HepG2 (cell line): ENCODE results near the gene POP5. TPM values are rescaled to one million over a fixed set of nuclear protein-coding genes. Genes with fewer than 3 reads are reported as not detected.
A peak's percentile ranks its signal among the peaks of the same experiment; 100 is the strongest.

Source experiments
- ARNT ChIP-seq: fragments of 450-650 bp; IDR thresholded peaks from 2 replicates; pipeline ENCODE4 v1.6.1; 2017
- CREM ChIP-seq, 2 experiments: sonication (generic) in 1 of 2; formaldehyde crosslinking in 1 of 2; IDR thresholded peaks; 2 replicates each; pipeline versions ENCODE4 v1.4.0 to v1.6.1; 2016 to 2020; ENCODE audit warnings: antibody characterized with exemption in 1 of 2, mild to moderate bottlenecking in 1 of 2, missing genetic modification reagents in 1 of 2
- ELF3 ChIP-seq: IDR thresholded peaks from 2 replicates; pipeline ENCODE4 v1.6.1; 2016; ENCODE audit warnings: missing genetic modification reagents, missing compliant biosample characterization
- FOSL2 ChIP-seq: sonication (generic); formaldehyde crosslinking; IDR thresholded peaks from 2 replicates; pipeline ENCODE4 v1.4.0; 2020; ENCODE audit warnings: missing genetic modification reagents
- GABPA ChIP-seq, 2 experiments: IDR thresholded peaks; 2 replicates each; pipeline ENCODE4 v1.6.1; 2011 to 2016; ENCODE audit warnings: low read depth in 2 of 2, low read length in 1 of 2, missing biosample characterization in 1 of 2, missing genetic modification characterization in 1 of 2
- GATA4 ChIP-seq: sonication (generic); IDR thresholded peaks from 2 replicates; pipeline ENCODE4 v1.6.1; 2016; ENCODE audit warnings: antibody characterized with exemption, low read depth, borderline replicate concordance
- GLI4 ChIP-seq: sonication (generic); formaldehyde crosslinking; IDR thresholded peaks from 2 replicates; pipeline ENCODE4 v1.5.1; 2020; ENCODE audit warnings: missing genetic modification reagents, mild to moderate bottlenecking, moderate library complexity, borderline replicate concordance
- GPN1 ChIP-seq: sonication (generic); formaldehyde crosslinking; IDR thresholded peaks from 2 replicates; pipeline ENCODE4 v1.5.1; 2020; ENCODE audit warnings: missing genetic modification reagents, borderline replicate concordance
- IRX3 ChIP-seq: sonication (generic); formaldehyde crosslinking; IDR thresholded peaks from 2 replicates; pipeline ENCODE4 v1.8.1; 2023; ENCODE audit warnings: mild to moderate bottlenecking, low read depth, missing genetic modification reagents, borderline replicate concordance
- KDM5A ChIP-seq: fragments of 200-600 bp; sonication (generic); IDR thresholded peaks from 2 replicates; pipeline ENCODE4 v1.7.0; 2018; ENCODE audit warnings: antibody characterized with exemption, mild to moderate bottlenecking, low read length, borderline replicate concordance
- PCBP2 ChIP-seq: fragments of 200-400 bp; formaldehyde crosslinking; optimal IDR thresholded peaks from 2 replicates; pipeline ENCODE3; 2018; ENCODE audit warnings: low read length, low read depth; ENCODE audit not compliant: poor library complexity, severe bottlenecking
- SMYD3 ChIP-seq: sonication (generic); formaldehyde crosslinking; IDR thresholded peaks from 2 replicates; pipeline ENCODE4 v1.8.1; 2023; ENCODE audit warnings: mild to moderate bottlenecking, missing genetic modification reagents
- TRIM24 ChIP-seq: sonication (generic); formaldehyde crosslinking; IDR thresholded peaks from 2 replicates; pipeline ENCODE4 v1.8.0; 2022; ENCODE audit warnings: mild to moderate bottlenecking, missing genetic modification reagents
- ZNF207 ChIP-seq: fragments of 450-650 bp; IDR thresholded peaks from 2 replicates; pipeline ENCODE4 v1.6.1; 2016; ENCODE audit warnings: antibody characterized with exemption, borderline replicate concordance
- ZNF282 ChIP-seq: fragments of 450-650 bp; IDR thresholded peaks from 2 replicates; pipeline ENCODE4 v1.6.1; 2018; ENCODE audit not compliant: partially characterized antibody
- ZNF441 ChIP-seq: sonication (generic); formaldehyde crosslinking; IDR thresholded peaks from 2 replicates; pipeline ENCODE4 v1.7.0; 2021; ENCODE audit warnings: missing genetic modification reagents, borderline replicate concordance
- ZNF510 ChIP-seq: sonication (generic); formaldehyde crosslinking; IDR thresholded peaks from 2 replicates; pipeline ENCODE4 v1.4.0; 2020; ENCODE audit warnings: low read depth, mild to moderate bottlenecking, missing genetic modification reagents
- ZNF564 ChIP-seq: sonication (generic); formaldehyde crosslinking; IDR thresholded peaks from 2 replicates; pipeline ENCODE4 v1.8.1; 2023; ENCODE audit warnings: mild to moderate bottlenecking, missing genetic modification reagents
- polyA plus RNA-seq, 8 experiments: library from polyadenylated mRNA; depleted of rRNA in 3 of 8; stranded (reverse) in 7 of 8; unstranded in 1 of 8; fragments of >200 nt; fragmentation: Illumina TruSeq in 4 of 8; extraction: Trizol in 4 of 8; gene quantifications; 2 replicates each; pipeline versions ENCODE4 v1.2.1 to v1.2.3, GENCODE V29; 2011 to 2016; ENCODE audit warnings: low read depth in 4 of 8, missing spikeins in 1 of 8, mixed read lengths in 1 of 8; ENCODE audit not compliant: insufficient read depth in 1 of 8
- total RNA-seq, 5 experiments: library from RNA; depleted of rRNA; stranded (reverse); fragments of >200 nt; fragmentation: Illumina TruSeq; extraction: Trizol; gene quantifications; 2 replicates each; pipeline ENCODE4 v1.2.3, GENCODE V29; 2016; ENCODE audit warnings: low read depth in 1 of 5
- TF ChIP-seq, protein P1 (sequence below): sonication (generic); formaldehyde crosslinking; IDR thresholded peaks from 2 replicates; pipeline ENCODE4 v1.8.0; 2023; ENCODE audit warnings: mild to moderate bottlenecking, missing genetic modification reagents
- TF ChIP-seq, protein P2 (sequence below): IDR thresholded peaks from 2 replicates; pipeline ENCODE4 v1.6.1; 2018; ENCODE audit warnings: missing genetic modification reagents
- TF ChIP-seq, protein P3 (sequence below): sonication (generic); formaldehyde crosslinking; IDR thresholded peaks from 2 replicates; pipeline ENCODE4 v1.5.0; 2020; ENCODE audit warnings: mild to moderate bottlenecking, missing genetic modification reagents, moderate library complexity
- TF ChIP-seq, protein P4 (sequence below): sonication (generic); formaldehyde crosslinking; IDR thresholded peaks from 2 replicates; pipeline ENCODE4 v1.8.0; 2022; ENCODE audit warnings: mild to moderate bottlenecking, missing genetic modification reagents, moderate library complexity

POP5 gene
- total and polyA plus RNA-seq, 2 of the 13 experiments (the other 11 are each of a cell fraction or from before 2014, with no cell fraction given) = 45.6 to 61.3 TPM

DNA sequence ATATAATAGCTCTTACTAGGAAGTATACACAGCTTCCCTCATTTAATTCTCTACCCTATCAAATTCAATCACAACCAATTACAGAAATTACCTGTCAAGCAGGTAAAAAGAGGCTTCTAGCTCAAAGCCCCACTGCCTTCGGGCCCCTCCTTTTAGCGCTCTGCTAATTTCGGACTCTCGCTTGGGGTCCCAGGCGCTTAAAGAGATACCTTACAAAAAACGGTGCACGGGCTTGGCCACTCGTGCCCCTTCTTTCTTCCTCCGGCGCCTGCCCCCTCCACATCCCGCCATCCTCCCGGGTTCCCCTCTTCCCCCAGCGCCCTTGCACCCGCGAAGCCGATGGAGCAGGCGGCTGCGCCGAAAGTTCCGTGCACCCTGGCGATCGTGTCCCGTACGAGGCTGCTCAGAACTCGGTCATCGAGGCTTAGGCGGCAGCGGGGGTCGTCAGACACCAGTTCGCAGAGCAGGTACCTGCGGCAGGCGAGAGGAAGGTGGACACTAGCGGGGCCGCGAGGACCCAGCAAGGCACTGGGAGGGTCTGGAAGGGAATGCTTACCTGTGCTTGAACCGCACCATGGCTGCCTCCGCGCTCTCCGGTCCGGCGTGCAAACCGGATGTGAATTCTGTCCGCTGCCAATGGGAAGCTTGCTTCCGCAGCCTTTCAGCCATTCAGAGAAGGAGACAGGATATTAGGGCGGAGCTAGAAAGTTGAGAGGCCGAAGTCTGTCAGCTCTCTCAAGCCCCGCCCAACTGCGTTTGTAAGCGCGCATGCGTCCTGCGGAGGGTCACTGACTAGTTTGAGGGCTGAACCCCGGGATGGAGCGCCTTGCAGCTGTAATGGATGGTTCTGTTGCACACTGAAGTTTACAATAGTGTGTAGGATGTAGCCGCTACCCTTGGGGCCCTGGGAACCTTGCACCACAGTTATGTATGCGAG lies at the start of gene POP5 (continued):
- TF ChIP-seq ZNF510 (CRISPR knock-in tag) = no peak
- peak; percentile 74 for TF ChIP-seq KDM5A
- peak; percentile 69; the same call in 1 of the 2 replicates for TF ChIP-seq GATA4
- no peak; the same call in 1 of the 2 replicates for TF ChIP-seq SMYD3 (CRISPR knock-in tag)
- TF ChIP-seq ZNF207 = no peak
- TF ChIP-seq ELF3 = no peak; the same call in 1 of the 2 replicates
- TF ChIP-seq, protein P1, sequence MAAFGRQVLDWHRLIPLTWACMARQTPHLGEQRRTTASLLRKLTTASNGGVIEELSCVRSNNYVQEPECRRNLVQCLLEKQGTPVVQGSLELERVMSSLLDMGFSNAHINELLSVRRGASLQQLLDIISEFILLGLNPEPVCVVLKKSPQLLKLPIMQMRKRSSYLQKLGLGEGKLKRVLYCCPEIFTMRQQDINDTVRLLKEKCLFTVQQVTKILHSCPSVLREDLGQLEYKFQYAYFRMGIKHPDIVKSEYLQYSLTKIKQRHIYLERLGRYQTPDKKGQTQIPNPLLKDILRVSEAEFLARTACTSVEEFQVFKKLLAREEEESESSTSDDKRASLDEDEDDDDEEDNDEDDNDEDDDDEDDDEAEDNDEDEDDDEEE (CRISPR knock-in tag) = no peak
- no peak for TF ChIP-seq GLI4
- TF ChIP-seq, protein P2, sequence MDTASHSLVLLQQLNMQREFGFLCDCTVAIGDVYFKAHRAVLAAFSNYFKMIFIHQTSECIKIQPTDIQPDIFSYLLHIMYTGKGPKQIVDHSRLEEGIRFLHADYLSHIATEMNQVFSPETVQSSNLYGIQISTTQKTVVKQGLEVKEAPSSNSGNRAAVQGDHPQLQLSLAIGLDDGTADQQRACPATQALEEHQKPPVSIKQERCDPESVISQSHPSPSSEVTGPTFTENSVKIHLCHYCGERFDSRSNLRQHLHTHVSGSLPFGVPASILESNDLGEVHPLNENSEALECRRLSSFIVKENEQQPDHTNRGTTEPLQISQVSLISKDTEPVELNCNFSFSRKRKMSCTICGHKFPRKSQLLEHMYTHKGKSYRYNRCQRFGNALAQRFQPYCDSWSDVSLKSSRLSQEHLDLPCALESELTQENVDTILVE (CRISPR knock-in tag) = no peak
- TF ChIP-seq ZNF441 (CRISPR knock-in tag) = no peak
- TF ChIP-seq ARNT = no peak
- TF ChIP-seq IRX3 (CRISPR knock-in tag) = 0 out of 2 replicates have a peak, but pooled peaks have one; percentile 26
- no peak; the same call in 1 of the 2 replicates for TF ChIP-seq FOSL2 (CRISPR knock-in tag)
- TF ChIP-seq ZNF564 (CRISPR knock-in tag) = no peak
- TF ChIP-seq CREM (IDR thresholded peaks at IDR 0.05) = peak; percentile 22; the same call in 1 of the 2 replicates
- no peak for TF ChIP-seq CREM (CRISPR knock-in tag; IDR thresholded peaks at IDR 0.05)
- TF ChIP-seq, protein P3, sequence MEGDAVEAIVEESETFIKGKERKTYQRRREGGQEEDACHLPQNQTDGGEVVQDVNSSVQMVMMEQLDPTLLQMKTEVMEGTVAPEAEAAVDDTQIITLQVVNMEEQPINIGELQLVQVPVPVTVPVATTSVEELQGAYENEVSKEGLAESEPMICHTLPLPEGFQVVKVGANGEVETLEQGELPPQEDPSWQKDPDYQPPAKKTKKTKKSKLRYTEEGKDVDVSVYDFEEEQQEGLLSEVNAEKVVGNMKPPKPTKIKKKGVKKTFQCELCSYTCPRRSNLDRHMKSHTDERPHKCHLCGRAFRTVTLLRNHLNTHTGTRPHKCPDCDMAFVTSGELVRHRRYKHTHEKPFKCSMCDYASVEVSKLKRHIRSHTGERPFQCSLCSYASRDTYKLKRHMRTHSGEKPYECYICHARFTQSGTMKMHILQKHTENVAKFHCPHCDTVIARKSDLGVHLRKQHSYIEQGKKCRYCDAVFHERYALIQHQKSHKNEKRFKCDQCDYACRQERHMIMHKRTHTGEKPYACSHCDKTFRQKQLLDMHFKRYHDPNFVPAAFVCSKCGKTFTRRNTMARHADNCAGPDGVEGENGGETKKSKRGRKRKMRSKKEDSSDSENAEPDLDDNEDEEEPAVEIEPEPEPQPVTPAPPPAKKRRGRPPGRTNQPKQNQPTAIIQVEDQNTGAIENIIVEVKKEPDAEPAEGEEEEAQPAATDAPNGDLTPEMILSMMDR = peak; percentile 7; the same call in 1 of the 2 replicates
- no peak for TF ChIP-seq TRIM24 (CRISPR knock-in tag)
- TF ChIP-seq, protein P4, sequence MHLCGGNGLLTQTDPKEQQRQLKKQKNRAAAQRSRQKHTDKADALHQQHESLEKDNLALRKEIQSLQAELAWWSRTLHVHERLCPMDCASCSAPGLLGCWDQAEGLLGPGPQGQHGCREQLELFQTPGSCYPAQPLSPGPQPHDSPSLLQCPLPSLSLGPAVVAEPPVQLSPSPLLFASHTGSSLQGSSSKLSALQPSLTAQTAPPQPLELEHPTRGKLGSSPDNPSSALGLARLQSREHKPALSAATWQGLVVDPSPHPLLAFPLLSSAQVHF (CRISPR knock-in tag) = no peak
- TF ChIP-seq ZNF282 = no peak
- TF ChIP-seq GPN1 = no peak
- TF ChIP-seq PCBP2 = no peak
- TF ChIP-seq GABPA (IDR thresholded peaks at IDR 0.05; ENCODE audit: low read depth, low read length) = peak; percentile 79
- peak; percentile 95 for TF ChIP-seq GABPA (CRISPR knock-in tag; IDR thresholded peaks at IDR 0.05; ENCODE audit: low read depth)
